ENCODE results near the gene FGD4.

The FGD4 gene

DNA sequence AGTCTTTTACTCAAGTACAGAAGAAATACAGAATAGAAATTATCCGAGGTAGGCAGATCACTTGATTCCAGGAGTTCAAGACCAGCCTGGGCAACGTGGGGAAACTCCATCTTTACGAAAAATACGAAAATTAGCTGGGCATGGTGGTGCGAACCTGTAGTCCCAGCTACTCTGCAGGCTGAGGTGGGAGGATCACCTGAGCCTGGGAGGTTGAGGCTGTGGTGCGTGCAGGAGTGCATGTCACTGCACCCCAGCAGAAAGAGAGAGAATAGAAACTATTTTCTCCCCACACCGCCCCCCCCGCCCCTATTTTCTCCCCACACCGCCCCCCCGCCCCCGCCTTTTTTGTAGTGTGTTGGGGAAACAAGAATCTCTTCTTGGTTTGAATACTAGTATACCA lies 281.9 kb downstream of the FGD4 start:
- no peak for ATAC-seq
- TF ChIP-seq CSRNP3 (CRISPR knock-in tag; IDR thresholded peaks at IDR 0.05) (no peak), ESRRG (CRISPR knock-in tag; IDR thresholded peaks at IDR 0.05) (no peak), BACH2 (CRISPR knock-in tag; IDR thresholded peaks at IDR 0.05; ENCODE audit: borderline replicate concordance) (no peak), CSDC2 (CRISPR knock-in tag; IDR thresholded peaks at IDR 0.05) (no peak), OSR1 (CRISPR knock-in tag; IDR thresholded peaks at IDR 0.05) (no peak), POU6F1 (CRISPR knock-in tag; IDR thresholded peaks at IDR 0.05; ENCODE audit: borderline replicate concordance, low read depth) (no peak), ZC3H10 (CRISPR knock-in tag; IDR thresholded peaks at IDR 0.05) (no peak), GLIS3 (CRISPR knock-in tag; IDR thresholded peaks at IDR 0.05) (no peak), ZNF70 (CRISPR knock-in tag; IDR thresholded peaks at IDR 0.05) (no peak), ZNF565 (CRISPR knock-in tag; conservative IDR thresholded peaks at IDR 0.05; ENCODE audit: low read depth) (no peak), RARB (CRISPR knock-in tag; IDR thresholded peaks at IDR 0.05) (no peak), ISL1 (CRISPR knock-in tag; IDR thresholded peaks at IDR 0.05) (no peak), PPARA (CRISPR knock-in tag; IDR thresholded peaks at IDR 0.05; ENCODE audit: borderline replicate concordance) (no peak), ZNF8 (CRISPR knock-in tag; IDR thresholded peaks at IDR 0.05) (no peak)
- TF ChIP-seq, protein P1, sequence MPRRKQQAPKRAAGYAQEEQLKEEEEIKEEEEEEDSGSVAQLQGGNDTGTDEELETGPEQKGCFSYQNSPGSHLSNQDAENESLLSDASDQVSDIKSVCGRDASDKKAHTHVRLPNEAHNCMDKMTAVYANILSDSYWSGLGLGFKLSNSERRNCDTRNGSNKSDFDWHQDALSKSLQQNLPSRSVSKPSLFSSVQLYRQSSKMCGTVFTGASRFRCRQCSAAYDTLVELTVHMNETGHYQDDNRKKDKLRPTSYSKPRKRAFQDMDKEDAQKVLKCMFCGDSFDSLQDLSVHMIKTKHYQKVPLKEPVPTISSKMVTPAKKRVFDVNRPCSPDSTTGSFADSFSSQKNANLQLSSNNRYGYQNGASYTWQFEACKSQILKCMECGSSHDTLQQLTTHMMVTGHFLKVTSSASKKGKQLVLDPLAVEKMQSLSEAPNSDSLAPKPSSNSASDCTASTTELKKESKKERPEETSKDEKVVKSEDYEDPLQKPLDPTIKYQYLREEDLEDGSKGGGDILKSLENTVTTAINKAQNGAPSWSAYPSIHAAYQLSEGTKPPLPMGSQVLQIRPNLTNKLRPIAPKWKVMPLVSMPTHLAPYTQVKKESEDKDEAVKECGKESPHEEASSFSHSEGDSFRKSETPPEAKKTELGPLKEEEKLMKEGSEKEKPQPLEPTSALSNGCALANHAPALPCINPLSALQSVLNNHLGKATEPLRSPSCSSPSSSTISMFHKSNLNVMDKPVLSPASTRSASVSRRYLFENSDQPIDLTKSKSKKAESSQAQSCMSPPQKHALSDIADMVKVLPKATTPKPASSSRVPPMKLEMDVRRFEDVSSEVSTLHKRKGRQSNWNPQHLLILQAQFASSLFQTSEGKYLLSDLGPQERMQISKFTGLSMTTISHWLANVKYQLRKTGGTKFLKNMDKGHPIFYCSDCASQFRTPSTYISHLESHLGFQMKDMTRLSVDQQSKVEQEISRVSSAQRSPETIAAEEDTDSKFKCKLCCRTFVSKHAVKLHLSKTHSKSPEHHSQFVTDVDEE (CRISPR knock-in tag; IDR thresholded peaks at IDR 0.05) = no peak
- TF ChIP-seq, protein P2, sequence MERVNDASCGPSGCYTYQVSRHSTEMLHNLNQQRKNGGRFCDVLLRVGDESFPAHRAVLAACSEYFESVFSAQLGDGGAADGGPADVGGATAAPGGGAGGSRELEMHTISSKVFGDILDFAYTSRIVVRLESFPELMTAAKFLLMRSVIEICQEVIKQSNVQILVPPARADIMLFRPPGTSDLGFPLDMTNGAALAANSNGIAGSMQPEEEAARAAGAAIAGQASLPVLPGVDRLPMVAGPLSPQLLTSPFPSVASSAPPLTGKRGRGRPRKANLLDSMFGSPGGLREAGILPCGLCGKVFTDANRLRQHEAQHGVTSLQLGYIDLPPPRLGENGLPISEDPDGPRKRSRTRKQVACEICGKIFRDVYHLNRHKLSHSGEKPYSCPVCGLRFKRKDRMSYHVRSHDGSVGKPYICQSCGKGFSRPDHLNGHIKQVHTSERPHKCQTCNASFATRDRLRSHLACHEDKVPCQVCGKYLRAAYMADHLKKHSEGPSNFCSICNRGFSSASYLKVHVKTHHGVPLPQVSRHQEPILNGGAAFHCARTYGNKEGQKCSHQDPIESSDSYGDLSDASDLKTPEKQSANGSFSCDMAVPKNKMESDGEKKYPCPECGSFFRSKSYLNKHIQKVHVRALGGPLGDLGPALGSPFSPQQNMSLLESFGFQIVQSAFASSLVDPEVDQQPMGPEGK (CRISPR knock-in tag; IDR thresholded peaks at IDR 0.05; ENCODE audit: borderline replicate concordance) = no peak

DNA sequence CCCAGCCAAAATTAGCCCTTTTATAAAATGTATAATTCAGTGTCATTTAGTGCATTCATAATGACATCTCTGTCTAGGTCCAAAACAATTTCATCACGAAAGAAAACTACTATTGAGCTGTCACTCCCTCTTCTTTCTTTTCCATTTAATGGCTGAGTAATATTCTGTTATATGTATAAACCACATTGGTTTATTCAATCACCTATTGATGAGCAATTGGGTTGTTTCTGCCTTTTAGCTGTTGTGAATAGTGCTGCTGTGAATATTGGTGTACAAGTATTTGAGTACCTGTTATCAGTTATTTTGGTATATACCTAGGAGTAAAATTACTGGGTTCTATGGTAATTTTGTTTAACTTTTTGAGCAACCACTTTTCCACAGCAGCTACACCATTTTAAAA lies 287.0 kb downstream of the FGD4 start:
- no peak for ATAC-seq

DNA sequence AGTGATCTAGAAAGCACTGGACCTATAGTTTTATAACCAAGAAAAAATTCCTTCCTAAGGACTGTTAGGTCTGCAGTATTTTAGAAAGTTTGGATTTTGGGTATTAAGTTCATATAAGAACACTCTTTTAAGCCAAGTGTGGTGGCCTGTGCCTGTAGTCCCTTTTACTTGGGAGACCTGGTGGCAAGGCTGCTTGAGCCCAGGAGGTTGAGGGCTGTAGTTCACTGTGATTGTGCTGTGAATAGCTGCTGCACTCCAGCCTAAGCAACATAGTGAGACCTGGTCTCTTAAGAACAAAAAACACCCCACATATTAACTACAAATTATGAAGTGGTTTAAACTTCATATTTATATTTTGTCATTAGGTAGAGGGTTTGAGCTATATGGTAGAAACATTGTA lies 289.4 kb downstream of the FGD4 start:
- ATAC-seq = no peak
- no peak for TF ChIP-seq PPARA (CRISPR knock-in tag; IDR thresholded peaks at IDR 0.05; ENCODE audit: borderline replicate concordance)
- TF ChIP-seq CSRNP3 (CRISPR knock-in tag; IDR thresholded peaks at IDR 0.05) = no peak
- no peak for TF ChIP-seq BACH2 (CRISPR knock-in tag; IDR thresholded peaks at IDR 0.05; ENCODE audit: borderline replicate concordance)
- TF ChIP-seq CREB5 (CRISPR knock-in tag; IDR thresholded peaks at IDR 0.05; ENCODE audit: low read depth) = no peak
- no peak for TF ChIP-seq ISL1 (CRISPR knock-in tag; IDR thresholded peaks at IDR 0.05)
- TF ChIP-seq, protein P1 (CRISPR knock-in tag; IDR thresholded peaks at IDR 0.05) = no peak

More for the DNA sequence above, 287.0 kb downstream of the FGD4 start:
- TF ChIP-seq OSR1 (CRISPR knock-in tag; IDR thresholded peaks at IDR 0.05) = no peak
- TF ChIP-seq GLIS3 (CRISPR knock-in tag; IDR thresholded peaks at IDR 0.05) = no peak
- no peak for TF ChIP-seq PPARA (CRISPR knock-in tag; IDR thresholded peaks at IDR 0.05; ENCODE audit: borderline replicate concordance)
- no peak for TF ChIP-seq TCF4 (CRISPR knock-in tag; IDR thresholded peaks at IDR 0.05; ENCODE audit: borderline replicate concordance)
- TF ChIP-seq ESRRG (CRISPR knock-in tag; IDR thresholded peaks at IDR 0.05) = no peak
- TF ChIP-seq RARB (CRISPR knock-in tag; IDR thresholded peaks at IDR 0.05) = no peak
- no peak for TF ChIP-seq CREB5 (CRISPR knock-in tag; IDR thresholded peaks at IDR 0.05; ENCODE audit: low read depth)
- TF ChIP-seq ARNTL (CRISPR knock-in tag; IDR thresholded peaks at IDR 0.05; ENCODE audit: borderline replicate concordance, low read depth) = no peak
- TF ChIP-seq ZNF565 (CRISPR knock-in tag; conservative IDR thresholded peaks at IDR 0.05; ENCODE audit: low read depth) = no peak
- TF ChIP-seq ISL1 (CRISPR knock-in tag; IDR thresholded peaks at IDR 0.05) = no peak
- TF ChIP-seq ZFP30 (CRISPR knock-in tag; IDR thresholded peaks at IDR 0.05) = no peak
- no peak for TF ChIP-seq BACH2 (CRISPR knock-in tag; IDR thresholded peaks at IDR 0.05; ENCODE audit: borderline replicate concordance)
- no peak for TF ChIP-seq SNAI2 (CRISPR knock-in tag; IDR thresholded peaks at IDR 0.05)
- TF ChIP-seq TOX (CRISPR knock-in tag; IDR thresholded peaks at IDR 0.05; ENCODE audit: borderline replicate concordance) = no peak

Data from SK-N-SH treated with all-trans-retinoic acid at 6 μM for 48 hours (cell line).